HG02852 (cell line): ENCODE measurements around the gene QSOX2.
A peak's percentile ranks its signal among the peaks of the same experiment; 100 is the strongest.
"Not testable (repeated sequence)": the region's sequence is repeated elsewhere in the genome, so short reads cannot be mapped to it uniquely, and the experiment has no call there.

Experiments
- ATAC-seq: cut with Tn5 transposase; IDR thresholded peaks from one replicate; pipeline ENCODE4 v1.9.1; 2021; ENCODE audit warnings: mild to moderate bottlenecking, moderate library complexity; ENCODE audit not compliant: unreplicated experiment

QSOX2 gene

GRCh38 chr9:136267261-136268111 is 21.9 kb upstream of the QSOX2 start:
- peak; percentile 61 for ATAC-seq

GRCh38 chr9:136266641-136267040 is 21.0 kb upstream of the QSOX2 start:
- ATAC-seq = not testable (repeated sequence)

GRCh38 chr9:136265561-136266355 is 20.1 kb upstream of the QSOX2 start:
- no peak for ATAC-seq

GRCh38 chr9:136264441-136265405 is 19.1 kb upstream of the QSOX2 start:
- no peak for ATAC-seq

GRCh38 chr9:136264031-136264430 is 18.4 kb upstream of the QSOX2 start:
- no peak for ATAC-seq

GRCh38 chr9:136262671-136263178 is 17.1 kb upstream of the QSOX2 start:
- ATAC-seq = no peak

- ATAC-seq = no peak
These were observed 16.2 kb upstream of the QSOX2 start for GRCh38 chr9:136261686-136262430.

- no peak for ATAC-seq
These were observed 15.4 kb upstream of the QSOX2 start for GRCh38 chr9:136260936-136261472.

- no peak for ATAC-seq
These were observed 14.9 kb upstream of the QSOX2 start for GRCh38 chr9:136260521-136260920.

- no peak for ATAC-seq
These were observed 14.2 kb upstream of the QSOX2 start for GRCh38 chr9:136259836-136260235.

- no peak for ATAC-seq
These were observed 13.9 kb upstream of the QSOX2 start for GRCh38 chr9:136259517-136259813.

- no peak for ATAC-seq
These were observed 13.3 kb upstream of the QSOX2 start for GRCh38 chr9:136258786-136259516.

- no peak for ATAC-seq
These were observed 12.7 kb upstream of the QSOX2 start for GRCh38 chr9:136258299-136258625.

GRCh38 chr9:136257381-136258298 is 12.0 kb upstream of the QSOX2 start:
- ATAC-seq = no peak

- no peak for ATAC-seq
These were observed 10.6 kb upstream of the QSOX2 start for GRCh38 chr9:136255896-136256890.

- no peak for ATAC-seq
These were observed 9.5 kb upstream of the QSOX2 start for GRCh38 chr9:136255166-136255538.
